Tibial nerve (tissue), 4 donors: Measurements from ENCODE around the gene ARHGAP33. TPM values are rescaled to one million over a fixed set of nuclear protein-coding genes. Genes with fewer than 3 reads are reported as not detected.

Experiments
- DNase-seq, 2 donors: peaks; one replicate each; pipeline ENCODE4 v3.0.0-alpha.2; 2019; ENCODE audit warnings: low spot score in 2 of 2
- H3K27ac ChIP-seq, 4 donors: fragments of 200-600 bp; sonication (generic) in 3 of 4; one replicate each; pipeline ENCODE4 v1.5.1; 2017 to 2019; ENCODE audit warnings: mild to moderate bottlenecking in 1 of 4
- H3K27me3 ChIP-seq, 2 donors: fragments of 200-600 bp; sonication (generic) in 1 of 2; one replicate each; pipeline versions ENCODE4 v1.5.1 to v1.6.0; 2017 to 2019
- H3K36me3 ChIP-seq, 3 donors: fragments of 200-600 bp; sonication (generic); one replicate each; pipeline ENCODE4 v1.5.1; 2018 to 2019
- H3K4me1 ChIP-seq, 4 donors: fragments of 200-600 bp; sonication (generic) in 3 of 4; one replicate each; pipeline ENCODE4 v1.5.1; 2017 to 2019
- H3K4me3 ChIP-seq, 4 donors: fragments of 200-600 bp; sonication (generic) in 3 of 4; one replicate each; pipeline ENCODE4 v1.5.1; 2017 to 2019; ENCODE audit warnings: mild to moderate bottlenecking in 1 of 4, moderate library complexity in 1 of 4
- H3K9me3 ChIP-seq, 4 donors: fragments of 200-600 bp; sonication (generic) in 3 of 4; one replicate each; pipeline ENCODE4 v1.5.1; 2017 to 2019
- EP300 ChIP-seq, 2 donors: sonication (generic); formaldehyde crosslinking; IDR thresholded peaks; one replicate each; pipeline ENCODE4 v1.6.1; 2017; ENCODE audit warnings: antibody characterized with exemption in 2 of 2, mild to moderate bottlenecking in 1 of 2
- POLR2A ChIP-seq, 2 donors: fragments of 450-650 bp; IDR thresholded peaks; one replicate each; pipeline ENCODE4 v1.6.1; 2017; ENCODE audit warnings: antibody characterized with exemption in 2 of 2, mild to moderate bottlenecking in 2 of 2, moderate library complexity in 2 of 2
- WGBS, 2 donors: methylation state at CpG; one replicate each; pipeline ENCODE4 v1.1.5; 2018; 5-methylcytosine and 5-hydroxymethylcytosine counted together
- total RNA-seq, 4 donors: library from RNA; depleted of rRNA; stranded (reverse); fragments of >200 nt; gene quantifications; one replicate each; pipeline ENCODE4 v1.1.0, GENCODE V29; 2016
- TF ChIP-seq, protein P1 (sequence below), 5 experiments: fragments of 200-600 bp in 3 of 5; fragments of 450-650 bp in 2 of 5; sonication (generic) in 3 of 5; IDR thresholded peaks; one replicate each; pipeline ENCODE4 v1.5.1; 2016 to 2019; ENCODE audit warnings: antibody characterized with exemption in 5 of 5, mild to moderate bottlenecking in 3 of 5, moderate library complexity in 2 of 5

ARHGAP33 gene
- total RNA-seq, 4 donors from 2014 or later: 6.6 to 46.8 (median 26.1) TPM

DNA sequence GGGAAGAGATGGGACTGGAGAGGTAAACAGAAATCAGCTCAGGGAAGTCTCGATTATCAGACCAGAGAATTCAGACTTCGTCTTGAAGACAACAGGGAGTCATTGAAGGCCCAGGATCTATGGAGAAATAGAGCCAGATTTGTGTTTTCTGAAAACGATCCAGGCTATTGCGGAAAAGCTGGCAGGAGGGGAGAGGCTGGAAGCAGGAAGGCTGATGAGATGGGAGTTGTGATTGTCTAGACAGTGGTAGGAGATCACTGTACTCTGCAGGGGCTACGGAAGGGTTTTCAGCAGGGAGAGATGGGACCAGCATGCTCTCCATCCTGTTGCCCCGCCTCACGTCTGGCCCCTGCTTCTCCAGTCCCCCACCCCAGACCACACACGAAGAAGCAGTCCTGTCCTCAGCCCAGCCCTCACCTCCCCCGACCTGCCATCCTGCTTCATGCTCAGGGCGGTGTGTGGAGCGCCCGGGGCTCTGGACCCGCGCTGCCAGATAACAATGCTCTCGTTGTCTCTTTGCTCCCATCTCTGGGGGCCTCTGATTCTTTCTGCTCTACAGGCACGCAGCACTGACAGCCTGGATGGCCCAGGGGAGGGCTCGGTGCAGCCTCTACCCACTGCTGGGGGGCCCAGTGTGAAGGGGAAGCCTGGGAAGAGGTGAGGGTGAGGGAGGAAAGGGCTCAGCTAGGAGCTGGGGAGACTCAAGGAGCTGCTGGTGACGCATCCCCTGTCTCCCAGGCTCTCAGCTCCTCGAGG is 1.9 kb downstream of the ARHGAP33 start:
- Histone ChIP-seq H3K27me3 (no peaks in the 10 kb centered on the region), H3K36me3 (peaks cover 0 to 49% (median 0%) of the 10 kb centered on the region in 3 donors), H3K27ac (peak overlapping the region in 2 of 4 donors; percentile 9 to 87), H3K4me1 (peaks cover 0 to 30% (median 19%) of the 10 kb centered on the region in 4 donors), H3K4me3 (no peak overlapping the region), H3K9me3 (no peaks in the 10 kb centered on the region)
- TF ChIP-seq, protein P1, sequence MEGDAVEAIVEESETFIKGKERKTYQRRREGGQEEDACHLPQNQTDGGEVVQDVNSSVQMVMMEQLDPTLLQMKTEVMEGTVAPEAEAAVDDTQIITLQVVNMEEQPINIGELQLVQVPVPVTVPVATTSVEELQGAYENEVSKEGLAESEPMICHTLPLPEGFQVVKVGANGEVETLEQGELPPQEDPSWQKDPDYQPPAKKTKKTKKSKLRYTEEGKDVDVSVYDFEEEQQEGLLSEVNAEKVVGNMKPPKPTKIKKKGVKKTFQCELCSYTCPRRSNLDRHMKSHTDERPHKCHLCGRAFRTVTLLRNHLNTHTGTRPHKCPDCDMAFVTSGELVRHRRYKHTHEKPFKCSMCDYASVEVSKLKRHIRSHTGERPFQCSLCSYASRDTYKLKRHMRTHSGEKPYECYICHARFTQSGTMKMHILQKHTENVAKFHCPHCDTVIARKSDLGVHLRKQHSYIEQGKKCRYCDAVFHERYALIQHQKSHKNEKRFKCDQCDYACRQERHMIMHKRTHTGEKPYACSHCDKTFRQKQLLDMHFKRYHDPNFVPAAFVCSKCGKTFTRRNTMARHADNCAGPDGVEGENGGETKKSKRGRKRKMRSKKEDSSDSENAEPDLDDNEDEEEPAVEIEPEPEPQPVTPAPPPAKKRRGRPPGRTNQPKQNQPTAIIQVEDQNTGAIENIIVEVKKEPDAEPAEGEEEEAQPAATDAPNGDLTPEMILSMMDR (IDR thresholded peaks at IDR 0.05): no peak
- TF ChIP-seq EP300 (IDR thresholded peaks at IDR 0.05): no peak
- no peak for DNase-seq
- 34 to 47% methylated on average over 18 to 19 of the region's 19 CpGs for WGBS, 2 donors

DNA sequence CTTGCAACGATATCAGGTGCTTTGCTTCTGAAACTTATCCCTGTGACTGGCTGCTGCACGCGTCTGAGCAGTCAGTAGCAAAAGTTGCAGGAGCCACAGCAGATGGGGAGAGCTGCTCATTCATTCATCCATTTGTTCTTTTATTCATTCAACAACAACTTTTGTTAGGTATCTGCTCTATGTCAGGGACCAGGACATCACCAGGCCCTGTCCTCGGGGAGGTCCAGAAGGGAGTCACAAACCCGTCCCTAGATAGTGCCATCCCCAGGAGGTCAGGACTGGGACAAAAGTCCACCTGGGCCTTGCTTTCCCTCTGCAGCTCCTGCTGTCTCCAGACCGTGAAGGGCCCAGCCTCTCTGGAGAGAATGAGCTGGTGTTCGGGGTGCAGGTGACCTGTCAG is 2.6 kb downstream of the ARHGAP33 start:
- Histone ChIP-seq H3K4me3 (no peak overlapping the region), H3K27me3 (no peaks in the 10 kb centered on the region), H3K4me1 (peaks cover 0 to 30% (median 19%) of the 10 kb centered on the region in 4 donors), H3K27ac (no peak overlapping the region), H3K9me3 (no peaks in the 10 kb centered on the region), H3K36me3 (peaks cover 0 to 56% (median 0%) of the 10 kb centered on the region in 3 donors)
- no peak for DNase-seq
- 77 to 87% methylated on average over 7 of the region's 7 CpGs for WGBS, 2 donors
- TF ChIP-seq, protein P1 (IDR thresholded peaks at IDR 0.05): no peak
- TF ChIP-seq EP300 (IDR thresholded peaks at IDR 0.05): no peak
- TF ChIP-seq POLR2A (IDR thresholded peaks at IDR 0.05): no peak

DNA sequence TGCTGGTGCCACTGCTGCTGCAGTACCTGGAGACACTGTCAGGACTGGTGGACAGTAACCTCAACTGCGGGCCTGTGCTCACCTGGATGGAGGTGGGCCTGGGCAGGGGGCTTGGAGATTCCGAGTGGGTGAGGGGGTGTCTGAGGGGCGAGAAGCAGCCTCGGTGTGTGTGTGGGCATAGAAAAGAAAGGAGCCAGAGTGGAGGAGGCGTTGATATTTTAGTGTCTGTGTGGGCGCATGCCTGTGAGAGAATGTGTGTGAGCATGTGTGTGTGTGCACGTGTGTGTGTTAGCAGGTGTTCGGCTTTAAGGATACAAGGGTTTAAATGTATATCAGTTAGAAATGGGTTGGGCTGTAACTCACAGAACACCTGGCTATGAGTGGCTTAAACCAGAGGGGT is 3.7 kb downstream of the ARHGAP33 start:
- Histone ChIP-seq H3K36me3 (peaks cover 0 to 67% (median 0%) of the 10 kb centered on the region in 3 donors), H3K27me3 (no peaks in the 10 kb centered on the region), H3K4me1 (peaks cover 0 to 30% (median 19%) of the 10 kb centered on the region in 4 donors), H3K27ac (no peak overlapping the region), H3K9me3 (no peaks in the 10 kb centered on the region), H3K4me3 (no peak overlapping the region)
- DNase-seq: no peak
- 82% methylated on average over 8 of the region's 8 CpGs for WGBS, 2 donors
- TF ChIP-seq POLR2A (IDR thresholded peaks at IDR 0.05): no peak
- TF ChIP-seq, protein P1 (IDR thresholded peaks at IDR 0.05): no peak
- TF ChIP-seq EP300 (IDR thresholded peaks at IDR 0.05): no peak

DNA sequence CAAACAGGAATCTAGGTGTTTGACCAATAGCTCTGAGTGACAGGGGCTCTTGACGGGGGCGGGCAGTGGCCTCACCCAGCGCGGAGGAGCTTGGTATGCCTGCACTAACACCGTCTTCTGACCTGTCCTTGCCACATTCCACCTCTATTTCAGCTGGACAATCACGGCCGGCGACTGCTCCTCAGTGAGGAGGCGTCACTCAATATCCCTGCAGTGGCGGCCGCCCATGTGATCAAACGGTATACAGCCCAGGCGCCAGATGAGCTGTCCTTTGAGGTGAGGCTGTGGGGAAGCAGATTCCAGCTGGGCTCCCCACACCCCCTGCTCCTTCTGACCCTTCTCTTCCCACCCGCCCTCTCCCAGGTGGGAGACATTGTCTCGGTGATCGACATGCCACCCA is 4.7 kb downstream of the ARHGAP33 start:
- H3K4me3 ChIP-seq: no peak overlapping the region
- WGBS, 2 donors: 90 to 92% methylated on average over 16 of the region's 16 CpGs
- no peaks in the 10 kb centered on the region for H3K9me3 ChIP-seq
- TF ChIP-seq EP300 (IDR thresholded peaks at IDR 0.05) (no peak), POLR2A (IDR thresholded peaks at IDR 0.05) (no peak)
- TF ChIP-seq, protein P1 (IDR thresholded peaks at IDR 0.05): no peak
- peaks cover 0 to 77% (median 0%) of the 10 kb centered on the region in 3 donors for H3K36me3 ChIP-seq
- H3K27ac ChIP-seq: no peak overlapping the region
- H3K4me1 ChIP-seq: peaks cover 0 to 24% (median 13%) of the 10 kb centered on the region in 4 donors
- no peak for DNase-seq
- no peaks in the 10 kb centered on the region for H3K27me3 ChIP-seq

DNA sequence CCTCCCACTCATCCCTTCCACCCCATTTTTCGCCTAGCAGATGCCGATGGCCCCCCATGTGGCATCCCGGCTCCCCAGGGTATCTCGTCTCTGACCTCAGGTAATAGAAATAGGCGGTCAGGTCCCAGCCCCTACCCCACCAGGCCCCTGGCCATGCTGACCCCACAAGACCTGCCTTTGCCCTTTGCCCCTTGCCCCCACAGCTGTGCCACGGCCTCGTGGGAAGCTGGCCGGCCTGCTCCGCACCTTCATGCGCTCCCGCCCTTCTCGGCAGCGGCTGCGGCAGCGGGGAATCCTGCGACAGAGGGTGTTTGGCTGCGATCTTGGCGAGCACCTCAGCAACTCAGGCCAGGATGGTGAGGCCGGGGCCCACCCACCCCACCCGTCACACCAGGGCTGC is 5.4 kb downstream of the ARHGAP33 start:
- no peaks in the 10 kb centered on the region for H3K27me3 ChIP-seq
- H3K27ac ChIP-seq: no peak overlapping the region
- H3K4me3 ChIP-seq: no peak overlapping the region
- H3K4me1 ChIP-seq: peaks cover 0 to 20% (median 11%) of the 10 kb centered on the region in 4 donors
- peaks cover 0 to 84% (median 0%) of the 10 kb centered on the region in 3 donors for H3K36me3 ChIP-seq
- no peak for DNase-seq
- H3K9me3 ChIP-seq: no peaks in the 10 kb centered on the region
- TF ChIP-seq, protein P1 (IDR thresholded peaks at IDR 0.05): no peak
- TF ChIP-seq POLR2A (IDR thresholded peaks at IDR 0.05): no peak
- TF ChIP-seq EP300 (IDR thresholded peaks at IDR 0.05): no peak
- 89 to 92% methylated on average over 20 of the region's 20 CpGs for WGBS, 2 donors
